SK-N-SH (cell line): ENCODE data around the gene CYP4F12. TPM values are rescaled to one million over a fixed set of nuclear protein-coding genes. Genes with fewer than 3 reads are reported as not detected.

Experiments used
- ELF1 ChIP-seq: IDR thresholded peaks from 2 replicates; pipeline ENCODE4 v1.4.0; 2012
- FOXM1 ChIP-seq: IDR thresholded peaks from 2 replicates; pipeline ENCODE4 v1.4.0; 2012; ENCODE audit warnings: low read depth, mild to moderate bottlenecking
- GATA2 ChIP-seq: sonication (generic); formaldehyde crosslinking; IDR thresholded peaks from 2 replicates; pipeline ENCODE4 v1.5.0; 2020; ENCODE audit warnings: mild to moderate bottlenecking, missing genetic modification reagents
- IRF3 ChIP-seq: fragments of 150-350 bp; IDR thresholded peaks from 2 replicates; pipeline ENCODE4 v1.6.1; 2016; ENCODE audit warnings: mild to moderate bottlenecking, low read depth, low read length
- JUND ChIP-seq: IDR thresholded peaks from 2 replicates; pipeline ENCODE4 v1.4.0; 2012
- MEF2A ChIP-seq: IDR thresholded peaks from 2 replicates; pipeline ENCODE4 v1.4.0; 2012; ENCODE audit warnings: low read depth, borderline replicate concordance
- NFIC ChIP-seq: IDR thresholded peaks from 2 replicates; pipeline ENCODE4 v1.4.0; 2012; ENCODE audit warnings: borderline replicate concordance
- POLR2AphosphoS5 ChIP-seq: IDR thresholded peaks from 2 replicates; pipeline ENCODE4 v1.6.1; 2012; ENCODE audit warnings: low read depth, low read length
- RCOR1 ChIP-seq: fragments of 150-350 bp; IDR thresholded peaks from 2 replicates; pipeline ENCODE4 v1.6.1; 2017; ENCODE audit warnings: antibody characterized with exemption, low read length
- SIN3A ChIP-seq: IDR thresholded peaks from 2 replicates; pipeline ENCODE4 v1.6.1; 2012; ENCODE audit warnings: low read depth, mild to moderate bottlenecking, low read length, moderate library complexity, borderline replicate concordance
- SMC3 ChIP-seq: IDR thresholded peaks from 2 replicates; pipeline ENCODE4 v1.6.1; 2012; ENCODE audit warnings: low read depth, low read length, improper control_type of control experiment
- TCF12 ChIP-seq: IDR thresholded peaks from 2 replicates; pipeline ENCODE4 v1.4.0; 2012
- TEAD4 ChIP-seq: IDR thresholded peaks from 2 replicates; pipeline ENCODE4 v1.4.0; 2012; ENCODE audit warnings: mild to moderate bottlenecking, borderline replicate concordance; ENCODE audit not compliant: insufficient read depth
- USF1 ChIP-seq: IDR thresholded peaks from 2 replicates; pipeline ENCODE4 v1.4.0; 2012; ENCODE audit warnings: low read depth, borderline replicate concordance
- YY1 ChIP-seq: IDR thresholded peaks from 2 replicates; pipeline ENCODE4 v1.4.0; 2012; ENCODE audit warnings: low read depth, mild to moderate bottlenecking
- ZBTB33 ChIP-seq: IDR thresholded peaks from 2 replicates; pipeline ENCODE4 v1.4.0; 2012; ENCODE audit warnings: low read depth, borderline replicate concordance
- polyA plus RNA-seq, 3 experiments: library from polyadenylated mRNA; depleted of rRNA; stranded (reverse); fragments of >200 nt; gene quantifications; 2 replicates each; pipeline ENCODE4 v1.2.3, GENCODE V29; 2012
- TF ChIP-seq, protein P1 (sequence below): fragments of 200-600 bp; sonication (generic); IDR thresholded peaks from 2 replicates; pipeline ENCODE4 v1.6.1; 2017; ENCODE audit warnings: antibody characterized with exemption, mild to moderate bottlenecking, moderate library complexity
- TF ChIP-seq, protein P2 (sequence below): IDR thresholded peaks from 2 replicates; pipeline ENCODE4; 2012

The CYP4F12 gene
- polyA plus RNA-seq, 1 of the 3 experiments (the other 2 are of a cell fraction), result not detected

- TF ChIP-seq, protein P1, sequence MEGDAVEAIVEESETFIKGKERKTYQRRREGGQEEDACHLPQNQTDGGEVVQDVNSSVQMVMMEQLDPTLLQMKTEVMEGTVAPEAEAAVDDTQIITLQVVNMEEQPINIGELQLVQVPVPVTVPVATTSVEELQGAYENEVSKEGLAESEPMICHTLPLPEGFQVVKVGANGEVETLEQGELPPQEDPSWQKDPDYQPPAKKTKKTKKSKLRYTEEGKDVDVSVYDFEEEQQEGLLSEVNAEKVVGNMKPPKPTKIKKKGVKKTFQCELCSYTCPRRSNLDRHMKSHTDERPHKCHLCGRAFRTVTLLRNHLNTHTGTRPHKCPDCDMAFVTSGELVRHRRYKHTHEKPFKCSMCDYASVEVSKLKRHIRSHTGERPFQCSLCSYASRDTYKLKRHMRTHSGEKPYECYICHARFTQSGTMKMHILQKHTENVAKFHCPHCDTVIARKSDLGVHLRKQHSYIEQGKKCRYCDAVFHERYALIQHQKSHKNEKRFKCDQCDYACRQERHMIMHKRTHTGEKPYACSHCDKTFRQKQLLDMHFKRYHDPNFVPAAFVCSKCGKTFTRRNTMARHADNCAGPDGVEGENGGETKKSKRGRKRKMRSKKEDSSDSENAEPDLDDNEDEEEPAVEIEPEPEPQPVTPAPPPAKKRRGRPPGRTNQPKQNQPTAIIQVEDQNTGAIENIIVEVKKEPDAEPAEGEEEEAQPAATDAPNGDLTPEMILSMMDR, result no peak
- no peak for TF ChIP-seq FOXM1
- no peak for TF ChIP-seq SIN3A
- no peak for TF ChIP-seq TEAD4
- peak; percentile 78 for TF ChIP-seq TCF12
- no peak for TF ChIP-seq JUND
- no peak for TF ChIP-seq YY1
- no peak for TF ChIP-seq ELF1
- no peak for TF ChIP-seq ZBTB33
- TF ChIP-seq, protein P2, sequence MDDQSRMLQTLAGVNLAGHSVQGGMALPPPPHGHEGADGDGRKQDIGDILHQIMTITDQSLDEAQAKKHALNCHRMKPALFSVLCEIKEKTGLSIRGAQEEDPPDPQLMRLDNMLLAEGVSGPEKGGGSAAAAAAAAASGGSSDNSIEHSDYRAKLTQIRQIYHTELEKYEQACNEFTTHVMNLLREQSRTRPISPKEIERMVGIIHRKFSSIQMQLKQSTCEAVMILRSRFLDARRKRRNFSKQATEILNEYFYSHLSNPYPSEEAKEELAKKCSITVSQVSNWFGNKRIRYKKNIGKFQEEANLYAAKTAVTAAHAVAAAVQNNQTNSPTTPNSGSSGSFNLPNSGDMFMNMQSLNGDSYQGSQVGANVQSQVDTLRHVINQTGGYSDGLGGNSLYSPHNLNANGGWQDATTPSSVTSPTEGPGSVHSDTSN, result peak; percentile 22; the same call in 1 of the 2 replicates
- TF ChIP-seq USF1, result 0 out of 2 replicates have a peak, but pooled peaks have one; percentile 17
- no peak for TF ChIP-seq MEF2A
- TF ChIP-seq NFIC, result peak; percentile 58; the same call in 1 of the 2 replicates
- TF ChIP-seq SMC3, result no peak
- TF ChIP-seq GATA2, result no peak
- TF ChIP-seq RCOR1, result peak; percentile 46; the same call in 1 of the 2 replicates
- no peak for TF ChIP-seq IRF3
- TF ChIP-seq POLR2AphosphoS5, result no peak
- TF ChIP-seq, all 33 proteins: peak for 5
These were observed 29.6 kb downstream of the CYP4F12 start (continued) for GRCh38 chr19:15702534-15702930.
